GM18867 (cell line): Measurements from ENCODE around the gene SLC6A9.

Source experiments
- ATAC-seq: cut with Tn5 transposase; IDR thresholded peaks from one replicate; pipeline ENCODE4 v1.9.1; 2021; ENCODE audit warnings: mild to moderate bottlenecking, moderate library complexity; ENCODE audit not compliant: unreplicated experiment

The SLC6A9 gene

GRCh38 chr1:43986712-43987111 is 44.5 kb downstream of the SLC6A9 start:
- ATAC-seq, result no peak

- no peak for ATAC-seq
Observed at GRCh38 chr1:43985984-43986595, 45.2 kb downstream of the SLC6A9 start.

GRCh38 chr1:43984855-43985254 is 46.4 kb downstream of the SLC6A9 start:
- ATAC-seq, result no peak

GRCh38 chr1:43983253-43983899 is 47.9 kb downstream of the SLC6A9 start:
- no peak for ATAC-seq

GRCh38 chr1:43982808-43983207 is 48.5 kb downstream of the SLC6A9 start:
- no peak for ATAC-seq

GRCh38 chr1:43982241-43982640 is 49.0 kb downstream of the SLC6A9 start:
- ATAC-seq, result no peak

- no peak for ATAC-seq
Observed at GRCh38 chr1:43981636-43982035, 49.6 kb downstream of the SLC6A9 start.

GRCh38 chr1:43981135-43981491 is 50.1 kb downstream of the SLC6A9 start:
- ATAC-seq, result no peak

GRCh38 chr1:43980255-43981134 is 50.8 kb downstream of the SLC6A9 start:
- ATAC-seq, result no peak

- ATAC-seq, result no peak
Observed at GRCh38 chr1:43979528-43980254, 51.6 kb downstream of the SLC6A9 start.

GRCh38 chr1:43979261-43979527 is 52.1 kb downstream of the SLC6A9 start:
- ATAC-seq, result no peak

GRCh38 chr1:43978551-43979260 is 52.6 kb downstream of the SLC6A9 start, which contains the start of gene B4GALT2:
TSS of gene B4GALT2 (plus strand) at chr1:43979210. CDS start at chr1:43981161, 1,951 bp downstream.
- no peak for ATAC-seq

GRCh38 chr1:43978264-43978550 is 53.1 kb downstream of the SLC6A9 start:
- no peak for ATAC-seq

- ATAC-seq, result no peak
Observed at GRCh38 chr1:43977376-43978263, 53.6 kb downstream of the SLC6A9 start.

GRCh38 chr1:43976890-43977289 is 54.4 kb downstream of the SLC6A9 start:
- no peak for ATAC-seq

- ATAC-seq, result no peak
Observed at GRCh38 chr1:43976045-43976444, 55.2 kb downstream of the SLC6A9 start.

GRCh38 chr1:43975249-43975961 is 55.9 kb downstream of the SLC6A9 start:
- ATAC-seq, result peak; percentile 4

GRCh38 chr1:43974443-43975248 is 56.6 kb downstream of the SLC6A9 start, which contains the start of gene ATP6V0B:
TSS of gene ATP6V0B (plus strand) at chr1:43974960. CDS start at chr1:43975041, 81 bp downstream.
- peak; percentile 66 for ATAC-seq
